Bronchial epithelial cell (primary cell): ENCODE measurements around the gene ADAMTS9. TPM values are rescaled to one million over a fixed set of nuclear protein-coding genes. Genes with fewer than 3 reads are reported as not detected.

ENCODE experiments used
- DNase-seq: peaks from one replicate; pipeline ENCODE4 v3.0.0-alpha.2; 2010; ENCODE audit warnings: low read depth
- FAIRE-seq: peaks from 2 replicates; lab custom pipeline; 2011; peaks lifted over from hg19 to GRCh38; lab: Jason Lieb, UNC
- H3K27me3 ChIP-seq: 2 replicates; pipeline ENCODE4 v1.5.1; 2011; ENCODE audit warnings: low read length; ENCODE audit not compliant: control insufficient read depth, insufficient read depth
- H3K36me3 ChIP-seq: 2 replicates; pipeline ENCODE4 v1.5.1; 2011; ENCODE audit warnings: low read length; ENCODE audit not compliant: control insufficient read depth, insufficient read depth
- H3K4me3 ChIP-seq: 2 replicates; pipeline ENCODE4 v1.5.1; 2011; ENCODE audit warnings: mild to moderate bottlenecking, low read depth, low read length, control low read depth
- total RNA-seq: library from RNA; depleted of rRNA; stranded (reverse); fragments of >200 nt; gene quantifications from 2 replicates; pipeline ENCODE4 v1.2.1, GENCODE V29; 2014
- TF ChIP-seq, protein P1 (sequence below): IDR thresholded peaks from 2 replicates; pipeline ENCODE4 v1.5.1; 2011; ENCODE audit warnings: mild to moderate bottlenecking, moderate library complexity, low read length, control low read depth, inconsistent platforms; ENCODE audit not compliant: insufficient read depth, severe bottlenecking

Gene ADAMTS9
- total RNA-seq, 1 donor from 2014 or later, result 0.26 TPM

- peak; percentile 18 for FAIRE-seq
- Histone ChIP-seq H3K4me3 (no peak overlapping the region), H3K36me3 (no peaks in the 10 kb centered on the region), H3K27me3 (peaks cover 8% of the 10 kb centered on the region)
- DNase-seq, result no peak
- TF ChIP-seq, protein P1, sequence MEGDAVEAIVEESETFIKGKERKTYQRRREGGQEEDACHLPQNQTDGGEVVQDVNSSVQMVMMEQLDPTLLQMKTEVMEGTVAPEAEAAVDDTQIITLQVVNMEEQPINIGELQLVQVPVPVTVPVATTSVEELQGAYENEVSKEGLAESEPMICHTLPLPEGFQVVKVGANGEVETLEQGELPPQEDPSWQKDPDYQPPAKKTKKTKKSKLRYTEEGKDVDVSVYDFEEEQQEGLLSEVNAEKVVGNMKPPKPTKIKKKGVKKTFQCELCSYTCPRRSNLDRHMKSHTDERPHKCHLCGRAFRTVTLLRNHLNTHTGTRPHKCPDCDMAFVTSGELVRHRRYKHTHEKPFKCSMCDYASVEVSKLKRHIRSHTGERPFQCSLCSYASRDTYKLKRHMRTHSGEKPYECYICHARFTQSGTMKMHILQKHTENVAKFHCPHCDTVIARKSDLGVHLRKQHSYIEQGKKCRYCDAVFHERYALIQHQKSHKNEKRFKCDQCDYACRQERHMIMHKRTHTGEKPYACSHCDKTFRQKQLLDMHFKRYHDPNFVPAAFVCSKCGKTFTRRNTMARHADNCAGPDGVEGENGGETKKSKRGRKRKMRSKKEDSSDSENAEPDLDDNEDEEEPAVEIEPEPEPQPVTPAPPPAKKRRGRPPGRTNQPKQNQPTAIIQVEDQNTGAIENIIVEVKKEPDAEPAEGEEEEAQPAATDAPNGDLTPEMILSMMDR, result no peak
Measured at GRCh38 chr3:64496786-64497490, 190.9 kb downstream of the ADAMTS9 start.

DNA sequence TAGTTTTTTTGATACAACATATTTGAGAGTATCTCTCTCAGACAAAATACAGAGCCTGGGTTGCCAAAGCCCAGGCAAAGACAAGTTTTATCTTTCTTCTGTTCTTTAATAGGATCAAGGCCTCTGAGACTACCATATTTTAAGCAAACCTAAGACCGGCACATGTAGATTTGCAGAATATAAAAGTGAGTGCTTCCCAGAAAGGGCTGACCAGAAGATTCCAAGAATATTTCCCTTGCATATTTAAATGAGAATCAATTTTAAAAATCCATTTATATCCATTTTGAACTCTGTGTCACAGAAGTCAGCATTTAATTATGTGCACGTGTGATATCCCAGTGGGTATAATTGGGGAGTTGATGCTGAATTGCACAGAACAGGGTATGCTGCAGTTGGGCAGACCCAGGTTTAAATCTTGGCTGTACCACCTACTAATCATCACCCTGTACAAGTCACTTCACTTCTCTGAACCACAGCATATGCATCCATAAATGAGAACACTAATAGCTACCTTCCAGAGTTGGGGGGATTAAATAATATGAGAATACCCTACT is 191.9 kb downstream of the ADAMTS9 start:
- no peak for FAIRE-seq
- no peak for DNase-seq
- TF ChIP-seq, protein P1, result no peak
- H3K4me3 ChIP-seq, result no peak overlapping the region
- H3K27me3 ChIP-seq, result peaks cover 8% of the 10 kb centered on the region
- H3K36me3 ChIP-seq, result no peaks in the 10 kb centered on the region

- no peak for FAIRE-seq
- peaks cover 8% of the 10 kb centered on the region for H3K27me3 ChIP-seq
- H3K4me3 ChIP-seq, result no peak overlapping the region
- TF ChIP-seq, protein P1, result no peak
- H3K36me3 ChIP-seq, result no peaks in the 10 kb centered on the region
- DNase-seq, result no peak
Measured at GRCh38 chr3:64495121-64495780, 192.5 kb downstream of the ADAMTS9 start.

- TF ChIP-seq, protein P1, result no peak
- no peak for DNase-seq
- H3K36me3 ChIP-seq, result no peaks in the 10 kb centered on the region
- no peak for FAIRE-seq
- peaks cover 8% of the 10 kb centered on the region for H3K27me3 ChIP-seq
- no peak overlapping the region for H3K4me3 ChIP-seq
Measured at GRCh38 chr3:64494526-64494925, 193.3 kb downstream of the ADAMTS9 start.

DNA sequence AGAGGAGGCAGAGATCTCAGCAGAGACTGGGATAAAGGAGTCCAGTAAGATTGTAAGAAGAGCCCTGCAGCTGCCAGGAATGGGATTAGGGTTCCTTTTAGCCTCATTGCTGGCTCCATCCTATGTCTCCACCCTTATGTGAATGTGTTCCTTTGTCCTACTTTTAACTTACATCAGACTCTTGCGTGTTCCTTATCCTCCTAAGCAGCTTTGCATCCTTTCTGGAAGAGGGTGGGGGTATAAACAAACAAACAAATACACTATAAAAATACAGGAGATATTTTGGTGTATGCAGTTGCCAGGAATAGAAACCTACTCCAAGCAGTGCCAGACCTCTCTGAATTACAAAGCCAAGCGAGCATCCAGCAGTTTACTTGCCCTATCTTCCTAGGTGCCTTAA is 194.7 kb downstream of the ADAMTS9 start:
- TF ChIP-seq, protein P1, result no peak
- FAIRE-seq, result no peak
- Histone ChIP-seq H3K27me3 (peaks cover 8% of the 10 kb centered on the region), H3K36me3 (no peaks in the 10 kb centered on the region), H3K4me3 (no peak overlapping the region)
- DNase-seq, result no peak
